GM19025 (cell line): ENCODE results near the gene QSER1.
"Not testable (repeated sequence)": the region's sequence is repeated elsewhere in the genome, so short reads cannot be mapped to it uniquely, and the experiment has no call there.

ENCODE experiments used
- ATAC-seq: cut with Tn5 transposase; IDR thresholded peaks from one replicate; pipeline ENCODE4 v1.9.1; 2021; ENCODE audit warnings: mild to moderate bottlenecking, low read depth, moderate library complexity; ENCODE audit not compliant: unreplicated experiment

The QSER1 gene

DNA sequence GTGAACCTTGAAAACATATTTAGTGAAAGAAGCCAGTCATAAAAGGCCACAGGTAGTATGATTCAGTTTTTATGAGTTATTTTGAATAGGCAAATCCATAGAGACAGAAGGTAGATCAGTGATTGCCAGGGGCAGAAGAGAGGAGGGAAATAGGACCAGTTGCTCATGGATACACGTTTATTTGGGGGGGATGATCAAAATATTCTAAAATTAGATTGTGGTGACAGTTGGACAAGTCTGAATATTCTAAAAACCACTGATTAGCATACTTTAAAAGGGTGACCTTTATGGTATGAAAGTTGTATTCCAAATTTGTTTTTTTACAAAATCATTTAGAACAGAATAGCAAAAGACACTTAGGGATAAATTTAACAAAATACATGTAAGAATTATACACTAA is 28.6 kb downstream of the QSER1 start:
- no peak for ATAC-seq

- no peak for ATAC-seq
These were observed 39.0 kb downstream of the QSER1 start for GRCh38 chr11:32931606-32932005.

DNA sequence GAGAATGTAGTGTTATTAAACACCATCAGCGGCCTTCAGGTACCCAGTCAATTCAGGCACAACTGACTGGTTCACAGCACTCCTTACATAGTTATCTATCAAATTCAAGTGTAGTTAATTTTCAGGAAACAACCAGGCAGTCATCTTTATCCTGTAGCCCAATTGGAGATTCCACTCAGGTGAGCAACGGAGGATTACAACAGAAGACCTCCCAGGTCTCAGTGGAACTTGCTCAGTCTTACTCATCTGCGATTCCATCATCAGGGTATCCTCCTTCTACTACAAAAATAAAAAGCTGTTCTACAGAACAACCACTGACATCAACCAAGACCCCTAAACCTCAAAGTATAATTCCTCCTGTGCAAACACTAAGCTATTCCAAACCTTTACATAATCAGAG is 39.6 kb downstream of the QSER1 start:
- ATAC-seq: no peak

GRCh38 chr11:32935462-32936029 is 42.9 kb downstream of the QSER1 start:
- ATAC-seq: no peak

DNA sequence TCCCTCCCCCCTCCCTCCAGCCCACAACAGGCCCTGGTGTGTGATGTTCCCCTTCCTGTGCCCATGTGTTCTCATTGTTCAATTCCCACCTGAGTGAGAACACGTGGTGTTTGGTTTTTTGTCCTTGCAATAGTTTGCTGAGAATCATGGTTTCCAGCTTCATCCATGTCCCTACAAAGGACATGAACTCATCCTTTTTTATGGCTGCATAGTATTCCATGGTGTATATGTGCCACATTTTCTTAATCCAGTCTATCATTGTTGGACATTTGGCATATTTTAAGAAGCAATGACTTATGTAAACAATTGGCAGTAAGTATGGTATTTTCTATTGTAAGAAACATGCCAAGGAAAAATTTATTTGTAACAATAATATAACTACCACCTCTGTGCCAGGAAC is 43.6 kb downstream of the QSER1 start:
- ATAC-seq: not testable (repeated sequence)

- not testable (repeated sequence) for ATAC-seq
These were observed 44.7 kb downstream of the QSER1 start for GRCh38 chr11:32937283-32937682.

GRCh38 chr11:32939046-32939445 is 46.4 kb downstream of the QSER1 start:
- no peak for ATAC-seq

GRCh38 chr11:32939866-32940265 is 47.3 kb downstream of the QSER1 start:
- ATAC-seq: no peak

GRCh38 chr11:32940865-32941264 is 48.3 kb downstream of the QSER1 start:
- ATAC-seq: peak; percentile 57

DNA sequence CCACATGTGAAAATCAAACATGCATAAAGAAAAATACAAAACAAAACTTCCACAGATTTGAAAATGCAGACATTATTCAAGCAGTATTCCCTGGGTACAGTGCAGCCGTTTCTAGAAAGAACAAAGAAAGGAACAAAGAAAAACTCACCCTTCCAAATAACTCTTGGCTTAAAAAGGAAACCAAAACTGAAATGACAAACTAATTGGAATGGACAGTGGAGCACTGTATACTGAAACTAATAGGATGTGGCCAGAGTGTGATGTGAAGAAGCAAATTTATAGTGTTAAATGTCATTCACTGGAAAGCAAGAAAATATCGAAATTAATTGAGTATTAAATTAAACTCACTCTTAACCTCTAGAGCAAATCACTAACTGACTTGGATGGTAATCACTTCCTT is 55.4 kb downstream of the QSER1 start:
- ATAC-seq: no peak

DNA sequence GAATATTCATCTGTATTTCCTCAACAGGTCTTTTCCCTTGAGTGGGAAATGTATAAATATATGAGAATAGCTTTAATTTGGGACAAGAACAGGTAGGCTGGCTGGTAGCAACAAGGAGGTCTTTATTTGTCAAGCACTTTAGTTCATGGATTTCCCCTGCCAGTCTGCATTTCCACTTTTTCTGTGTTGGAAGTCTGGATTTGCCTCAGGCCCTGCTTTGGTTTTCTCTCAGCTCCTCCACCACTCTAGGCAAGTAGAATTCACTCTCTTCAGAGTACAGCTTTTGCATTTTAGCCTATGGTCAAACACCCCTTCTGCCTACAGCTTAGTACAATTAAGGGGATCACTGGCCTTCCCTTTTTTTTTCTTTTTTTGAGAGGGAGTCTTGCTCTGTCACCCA is 57.1 kb downstream of the QSER1 start:
- no peak for ATAC-seq

DNA sequence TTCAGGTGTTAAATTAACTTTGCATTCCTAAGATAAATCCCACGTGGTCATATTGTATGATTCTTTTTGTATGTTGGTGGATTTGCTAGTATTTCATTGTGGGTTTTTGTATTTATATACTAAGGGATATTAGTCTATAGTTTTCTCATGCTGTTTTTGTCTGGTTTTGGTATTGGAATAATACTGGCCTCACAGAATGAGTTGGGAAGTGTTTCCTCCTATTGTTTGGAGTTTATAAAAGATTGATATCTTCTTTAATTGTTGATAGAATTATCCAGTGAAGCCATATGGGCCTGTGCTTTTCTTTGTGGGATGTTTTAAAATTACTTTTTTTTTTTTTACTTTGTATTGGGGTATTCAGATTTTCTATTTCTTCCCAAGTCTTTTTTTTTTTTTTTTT is 59.8 kb downstream of the QSER1 start:
- ATAC-seq: no peak

DNA sequence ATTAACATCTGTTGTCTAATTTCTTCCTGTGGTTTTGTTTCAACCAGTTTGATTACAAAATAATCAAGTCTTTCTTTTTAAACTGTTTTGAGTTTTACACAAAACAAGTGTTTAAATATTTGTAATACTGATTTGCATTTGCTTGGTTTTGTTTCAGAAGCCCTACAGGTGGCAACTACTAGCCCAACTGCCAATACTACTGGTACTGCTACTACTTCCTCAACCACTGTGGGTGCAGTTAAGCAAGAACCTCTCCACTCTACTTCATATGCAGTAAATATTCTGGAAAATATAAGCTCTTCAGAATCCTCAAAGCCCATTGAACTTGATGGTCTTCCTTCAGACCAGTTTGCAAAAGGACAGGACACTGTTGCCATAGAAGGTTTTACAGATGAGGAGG is 61.1 kb downstream of the QSER1 start:
- no peak for ATAC-seq

- ATAC-seq: no peak
These were observed 68.0 kb downstream of the QSER1 start for GRCh38 chr11:32960553-32961164.

DNA sequence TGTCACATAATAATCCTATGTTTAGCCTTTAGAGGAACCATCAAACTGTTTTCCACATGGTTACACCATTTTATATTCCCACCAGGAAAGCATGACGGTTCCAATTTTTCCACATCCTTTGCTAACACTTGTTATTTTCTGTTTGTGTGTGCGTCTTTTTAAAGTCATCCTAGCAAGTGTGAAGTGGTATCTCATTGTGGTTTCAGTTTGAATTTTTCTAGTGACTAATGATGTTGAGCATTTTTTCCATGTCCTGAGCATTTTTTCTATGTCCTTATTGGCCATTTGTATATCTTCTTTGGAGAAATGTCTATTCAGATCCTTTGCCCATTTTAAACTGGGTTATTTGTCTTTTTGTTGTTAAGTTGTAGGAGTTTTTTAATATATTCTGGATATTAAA is 69.4 kb downstream of the QSER1 start:
- no peak for ATAC-seq

GRCh38 chr11:32963721-32964120 is 71.1 kb downstream of the QSER1 start:
- no peak for ATAC-seq

GRCh38 chr11:32968541-32968940 is 75.9 kb downstream of the QSER1 start:
- no peak for ATAC-seq

- not testable (repeated sequence) for ATAC-seq
These were observed 79.6 kb downstream of the QSER1 start for GRCh38 chr11:32972233-32972632.

DNA sequence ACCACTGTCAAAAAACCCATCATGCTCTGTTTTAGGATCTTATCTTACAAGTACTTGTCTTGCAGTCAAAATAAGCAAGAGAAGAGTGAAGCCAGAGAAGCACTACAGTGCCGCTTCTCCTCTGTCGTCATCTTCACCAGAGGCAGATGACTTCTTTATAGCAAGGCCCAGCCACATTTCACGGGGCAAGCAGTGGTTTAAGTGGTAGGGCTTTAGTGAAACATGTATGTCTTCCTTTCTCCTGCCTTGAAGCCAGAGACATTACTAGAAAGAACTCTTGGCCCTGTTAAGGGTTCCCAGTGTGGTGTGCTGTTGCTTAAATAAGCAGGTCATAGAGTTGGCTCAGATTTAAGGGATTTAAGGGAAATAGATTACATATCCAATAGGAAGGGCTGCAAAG is 80.2 kb downstream of the QSER1 start:
- no peak for ATAC-seq

GRCh38 chr11:32982626-32983025 is 90.0 kb downstream of the QSER1 start:
- ATAC-seq: no peak

DNA sequence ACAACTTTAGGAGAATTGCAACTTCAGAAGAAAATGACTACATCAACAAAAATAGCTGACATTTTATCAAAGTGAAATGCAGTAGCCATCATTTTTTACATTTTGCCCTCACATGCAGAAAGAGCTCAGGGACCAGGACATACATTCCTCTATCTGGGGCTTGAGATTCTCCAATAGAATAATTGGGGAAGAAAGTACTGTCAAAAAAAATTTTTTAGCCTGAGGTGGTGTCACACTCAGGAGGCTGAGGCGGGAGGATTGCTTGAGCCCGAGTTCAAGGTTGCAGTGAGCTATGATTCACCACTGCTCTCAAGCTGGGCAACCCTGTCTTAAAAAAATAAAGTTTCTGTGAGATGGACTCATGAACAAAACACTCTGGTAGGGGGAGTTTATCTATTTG is 90.9 kb downstream of the QSER1 start:
- ATAC-seq: no peak

- no peak for ATAC-seq
These were observed 93.0 kb downstream of the QSER1 start for GRCh38 chr11:32985600-32985999.

DNA sequence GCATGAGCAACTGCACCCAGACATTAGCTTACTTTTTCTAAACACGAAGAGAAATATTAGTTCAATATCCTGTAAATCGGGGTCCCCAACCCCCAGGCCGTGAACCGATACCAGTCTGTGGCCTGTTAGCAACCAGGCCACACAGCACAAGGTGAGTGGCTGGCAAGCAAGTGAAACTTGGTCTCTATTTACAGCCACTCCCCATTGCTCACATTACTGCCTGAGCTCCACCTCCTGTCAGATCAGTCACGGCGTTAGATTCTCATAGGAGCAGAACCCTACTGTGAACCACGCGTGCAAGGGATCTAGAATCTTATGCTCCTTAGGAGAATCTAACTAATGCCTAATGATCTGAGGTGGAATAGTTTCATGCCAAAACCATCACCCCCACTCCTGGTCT is 95.2 kb downstream of the QSER1 start:
- ATAC-seq: no peak
